Fibroblast of skin of scalp (primary cell): ENCODE data around the gene CLEC4E.
"Not testable (repeated sequence)": the region's sequence is repeated elsewhere in the genome, so short reads cannot be mapped to it uniquely, and the experiment has no call there.

ENCODE experiments used
- DNase-seq: peaks from one replicate; pipeline ENCODE4 v3.0.0-alpha.2; 2013

CLEC4E gene

DNA sequence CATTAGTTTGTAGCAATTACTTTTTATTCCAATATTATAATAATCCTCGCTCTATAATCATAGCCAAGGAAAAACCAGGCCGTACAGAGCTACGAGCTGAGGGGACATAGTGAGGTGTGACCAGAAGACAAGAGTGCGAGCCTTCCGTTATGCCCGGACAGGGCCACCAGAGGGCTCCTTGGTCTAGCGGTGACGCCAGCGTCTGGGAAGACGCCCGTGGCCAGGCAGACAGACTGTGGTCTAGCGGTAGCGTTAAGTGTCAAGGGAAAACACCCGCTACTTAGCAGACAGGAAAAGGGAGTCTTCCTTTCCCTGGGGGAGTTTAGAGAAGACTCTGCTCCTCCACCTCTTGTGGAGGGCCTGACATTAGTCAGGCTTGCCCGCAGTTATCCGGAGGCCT is 2.9 kb downstream of the CLEC4E start:
- not testable (repeated sequence) for DNase-seq

DNA sequence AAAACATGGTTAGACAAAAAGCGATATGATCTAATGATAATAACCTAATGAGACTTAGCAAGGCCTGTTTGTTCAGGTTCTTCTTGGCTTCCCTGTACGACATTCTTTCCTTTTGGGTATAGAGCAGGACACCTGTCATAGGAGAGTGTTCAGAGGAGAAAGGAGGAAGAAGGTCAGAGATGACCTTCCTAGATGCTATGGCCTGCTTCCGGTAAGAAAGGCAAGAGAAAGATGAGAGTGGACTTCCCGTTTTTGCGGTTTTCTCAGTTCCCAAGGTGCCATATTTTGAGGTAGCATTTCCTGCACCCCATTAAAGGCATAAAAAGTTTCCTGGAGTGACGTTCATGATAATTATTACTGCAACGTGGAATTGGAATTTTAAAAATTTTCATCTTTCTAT is 8.7 kb downstream of the CLEC4E start:
- DNase-seq, result no peak

DNA sequence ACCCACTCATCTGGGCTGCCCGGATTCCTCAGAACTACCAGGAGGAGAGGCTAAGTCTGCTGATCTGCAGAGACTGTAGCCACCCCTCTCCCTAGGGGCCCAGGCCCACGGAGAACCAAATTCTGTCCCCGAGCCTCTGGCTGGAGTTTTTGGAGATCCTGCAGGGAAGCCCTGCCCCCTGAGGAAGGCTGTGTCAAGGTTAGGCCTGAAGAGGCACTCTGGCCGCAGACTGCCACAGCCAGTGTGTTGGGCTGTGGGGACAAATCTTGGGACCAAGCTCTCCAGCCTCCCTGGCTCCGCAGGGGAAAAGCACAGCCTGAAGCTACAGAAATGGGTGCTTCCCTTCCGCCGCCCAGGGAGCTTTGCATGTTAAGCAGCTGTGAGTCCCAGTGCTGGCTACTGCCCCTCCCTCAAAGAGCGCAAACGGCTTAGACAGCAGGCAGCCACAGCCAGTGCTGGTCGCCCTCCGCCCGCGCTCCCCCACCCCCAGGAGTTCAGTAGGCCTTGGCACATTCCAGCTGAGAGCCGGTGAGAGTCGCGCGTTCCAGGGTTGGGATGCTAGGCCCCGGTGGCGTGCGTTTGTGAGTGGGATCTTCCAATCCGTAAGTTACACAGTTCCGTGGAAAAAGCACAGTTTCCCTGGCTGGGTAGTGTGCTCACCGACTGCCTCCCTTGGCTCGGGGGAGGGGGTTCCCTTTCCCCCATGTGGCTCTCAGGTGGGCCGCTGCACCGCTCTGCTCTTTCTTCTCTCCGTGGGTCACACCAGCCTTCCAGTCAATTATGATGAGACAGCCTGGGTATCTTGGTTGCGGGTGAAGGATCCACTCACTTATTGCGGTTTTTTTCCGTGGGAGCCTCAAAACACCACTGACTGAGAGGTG is 13.2 kb downstream of the CLEC4E start:
- no peak for DNase-seq

DNA sequence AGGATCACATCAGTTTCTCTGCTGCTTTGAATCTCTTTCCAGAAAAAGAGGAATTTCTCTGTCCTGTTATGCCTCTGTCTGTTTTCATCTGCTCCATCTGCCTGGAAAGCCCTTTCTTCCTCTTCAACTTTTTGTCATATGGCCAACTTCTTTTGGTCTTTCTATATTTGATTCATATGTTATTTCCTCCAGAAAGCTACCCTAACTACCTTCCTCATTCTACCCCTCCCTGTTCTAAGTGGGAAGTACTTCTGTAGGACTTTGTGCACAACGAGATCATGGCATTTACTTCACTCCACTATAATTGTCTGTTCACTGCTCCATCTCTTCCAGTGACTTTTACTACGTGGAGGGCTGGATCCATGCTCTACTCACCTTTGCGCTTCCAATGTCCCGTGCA is 21.5 kb downstream of the CLEC4E start:
- DNase-seq, result no peak

DNA sequence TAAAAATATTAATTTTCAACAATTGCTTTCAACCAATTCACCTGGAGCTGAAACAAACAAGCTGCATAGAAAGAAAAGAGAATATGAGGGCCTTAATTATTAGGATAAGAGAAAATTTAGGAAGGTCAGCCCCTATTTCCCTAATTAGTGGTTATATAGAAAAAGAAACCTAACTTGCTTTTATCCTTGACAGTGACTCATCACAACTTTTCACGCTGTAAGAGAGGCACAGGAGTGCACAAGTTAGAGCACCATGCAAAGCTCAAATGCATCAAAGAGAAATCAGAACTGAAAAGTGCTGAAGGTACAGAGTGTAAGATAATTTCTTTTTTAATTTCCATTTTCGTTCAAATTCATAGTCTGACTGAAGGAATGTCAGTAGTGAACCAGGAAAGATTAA is 22.7 kb downstream of the CLEC4E start:
- DNase-seq, result no peak

DNA sequence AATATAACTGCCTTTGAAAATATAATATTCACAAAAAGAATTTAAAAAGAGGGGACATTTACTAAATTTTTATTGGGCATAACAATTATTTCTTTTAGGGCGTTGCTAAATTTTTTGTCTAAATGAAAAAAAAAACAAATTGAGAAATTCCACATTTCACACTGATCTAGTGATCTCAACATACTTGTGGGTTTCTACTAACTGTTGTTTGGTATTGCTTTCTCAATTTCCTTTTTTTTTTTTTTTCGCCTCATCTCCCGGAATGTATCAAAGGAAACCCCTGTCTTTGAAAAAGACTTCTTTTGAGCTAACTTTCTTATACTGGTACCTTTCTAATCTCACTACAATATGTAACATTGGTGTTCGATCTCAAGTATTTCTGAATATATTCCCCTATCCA is 27.4 kb downstream of the CLEC4E start, which contains the start of gene CLEC4D:
Gene CLEC4D, plus strand, starts transcription at position 248 of the 400 bp plus-strand sequence. CDS start 230 bp downstream, outside the sequence.
- no peak for DNase-seq

DNA sequence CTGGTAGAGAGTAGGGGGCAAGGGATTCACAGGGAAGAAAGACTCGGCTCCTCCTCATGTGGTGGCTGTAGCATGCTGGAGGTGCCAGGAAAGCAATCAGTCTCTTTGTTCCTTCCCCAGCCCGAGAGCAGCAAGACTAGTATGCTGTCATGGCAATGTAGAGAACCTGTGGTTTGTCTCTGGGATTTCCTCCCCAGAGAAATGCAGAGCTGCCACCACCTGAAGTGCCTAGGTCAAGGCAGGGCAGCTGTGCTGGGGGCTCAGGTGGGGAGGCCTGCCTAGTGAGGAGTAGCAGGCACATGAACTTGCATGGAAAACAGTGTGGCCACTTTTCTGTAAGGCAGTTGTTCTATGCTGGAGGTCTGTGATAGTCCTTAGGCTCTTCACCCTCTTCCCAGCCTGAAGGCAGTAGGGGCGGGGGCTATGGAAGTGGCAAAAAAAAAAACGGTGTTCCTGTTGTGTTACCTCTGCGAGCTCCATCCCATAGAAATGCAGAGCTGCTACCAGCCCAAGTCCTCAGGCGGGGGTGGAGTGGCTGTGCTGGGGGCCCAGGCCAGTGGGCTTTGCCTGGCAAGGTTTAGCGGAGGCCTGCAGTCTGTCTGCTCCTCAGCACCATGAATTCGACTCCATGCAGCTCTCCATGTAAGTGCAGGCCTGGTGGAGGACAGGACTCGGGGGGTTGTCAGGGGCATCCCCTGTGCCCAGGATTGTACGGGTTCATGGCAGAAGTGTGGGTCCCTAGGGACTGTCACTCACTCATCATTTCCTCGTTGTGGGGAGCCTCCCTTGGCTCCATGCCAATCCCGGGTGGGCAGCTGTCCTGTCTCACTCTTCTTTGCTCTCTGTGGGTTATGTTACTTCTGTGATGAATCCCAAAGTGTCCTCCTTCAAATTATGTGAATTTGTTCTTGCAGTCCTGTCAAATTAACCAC is 31.5 kb downstream of the CLEC4E start:
- no peak for DNase-seq

DNA sequence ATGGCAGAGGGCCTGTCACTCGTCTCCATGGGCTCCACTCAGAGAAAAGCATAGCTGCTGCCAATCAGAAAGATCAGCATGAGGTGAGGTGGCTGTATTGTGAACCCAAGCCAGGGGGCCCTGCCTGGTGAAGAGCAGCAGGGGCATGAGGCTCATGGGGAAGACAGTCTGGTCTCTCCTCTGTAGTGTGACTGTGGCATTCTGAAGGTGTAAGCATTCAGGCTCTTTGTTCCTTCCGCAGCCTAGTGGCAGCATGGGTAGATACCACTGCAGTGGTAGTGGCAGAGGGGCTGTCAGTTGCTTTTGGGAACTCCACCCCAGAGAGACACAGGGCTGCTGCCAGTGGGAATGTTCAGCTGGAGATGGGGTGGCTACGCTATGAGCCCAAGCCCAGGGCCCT is 32.5 kb downstream of the CLEC4E start:
- no peak for DNase-seq

DNA sequence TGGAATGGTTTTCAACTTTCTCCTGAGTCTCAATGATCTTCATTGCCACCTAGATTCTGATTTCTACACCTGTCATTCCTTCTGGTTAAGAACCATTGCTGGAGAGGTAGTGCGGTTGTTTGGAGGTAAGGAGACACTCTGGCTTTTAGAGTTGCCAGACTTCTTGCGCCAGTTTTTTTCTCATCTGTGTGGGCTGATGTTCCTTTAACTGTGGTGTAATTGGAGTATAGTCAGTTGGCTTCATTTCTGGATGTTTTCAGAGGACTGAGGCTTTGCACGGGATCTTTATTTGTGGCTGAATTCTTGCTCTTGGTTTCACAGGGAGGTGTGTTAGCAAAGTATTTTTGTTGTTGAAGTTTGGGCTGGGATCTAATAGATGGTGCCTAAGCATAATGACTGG is 33.1 kb downstream of the CLEC4E start:
- DNase-seq, result no peak

DNA sequence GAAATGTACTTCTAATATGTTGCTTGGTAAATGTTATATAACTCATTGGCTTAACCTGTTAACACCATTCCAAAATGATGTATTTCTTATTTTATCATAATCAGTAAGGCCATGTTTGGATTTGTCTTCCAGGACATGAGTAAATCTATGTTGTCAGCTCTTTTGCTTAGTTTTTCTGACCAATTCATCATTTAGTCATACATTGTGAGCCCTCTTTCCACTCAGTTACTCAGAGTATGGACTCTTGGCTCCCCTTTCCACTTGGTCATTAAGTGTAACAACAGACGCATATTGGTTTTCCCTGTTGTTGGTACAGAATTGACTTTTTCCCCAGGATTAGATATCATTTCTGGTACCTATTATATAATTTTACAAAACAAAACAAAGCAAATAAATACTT is 36.4 kb downstream of the CLEC4E start:
- no peak for DNase-seq

DNA sequence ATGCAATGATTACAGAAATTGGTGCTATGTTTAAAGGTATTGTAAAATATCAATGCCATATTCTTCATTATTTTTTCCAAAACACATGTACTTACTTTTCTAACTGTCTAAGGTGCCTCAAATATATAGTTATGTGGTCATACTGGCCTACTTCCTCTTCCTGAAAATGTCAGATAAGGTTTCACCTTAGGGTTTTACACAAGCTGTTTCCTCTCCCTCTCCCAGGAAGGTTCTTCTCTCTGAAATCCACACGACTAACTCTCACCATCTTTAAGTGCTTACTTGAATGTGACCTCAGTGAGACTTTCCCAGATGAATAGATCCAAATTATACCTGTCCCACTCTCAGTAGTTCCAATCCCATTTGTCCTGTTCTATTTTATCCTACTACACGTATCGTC is 39.0 kb downstream of the CLEC4E start:
- DNase-seq, result no peak

DNA sequence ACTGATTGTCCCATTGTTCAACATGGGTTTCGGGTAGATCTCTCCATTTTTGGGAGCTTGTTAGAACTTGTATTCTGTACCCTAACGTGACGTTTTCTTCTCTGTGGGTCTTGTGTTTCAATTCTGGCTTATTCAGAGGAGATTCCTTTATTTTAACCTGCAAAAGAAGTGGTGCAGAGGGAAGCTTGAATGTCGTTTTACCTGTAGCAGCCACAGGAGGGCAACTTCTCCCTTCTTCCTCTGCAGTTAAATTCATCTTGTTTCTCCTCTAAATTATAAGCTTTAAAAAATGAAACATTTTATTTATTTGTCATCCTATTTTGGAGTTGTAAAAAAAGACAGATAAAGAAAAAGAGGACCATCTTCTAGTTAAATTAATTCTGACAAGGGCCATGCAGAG is 41.1 kb downstream of the CLEC4E start:
- no peak for DNase-seq

DNA sequence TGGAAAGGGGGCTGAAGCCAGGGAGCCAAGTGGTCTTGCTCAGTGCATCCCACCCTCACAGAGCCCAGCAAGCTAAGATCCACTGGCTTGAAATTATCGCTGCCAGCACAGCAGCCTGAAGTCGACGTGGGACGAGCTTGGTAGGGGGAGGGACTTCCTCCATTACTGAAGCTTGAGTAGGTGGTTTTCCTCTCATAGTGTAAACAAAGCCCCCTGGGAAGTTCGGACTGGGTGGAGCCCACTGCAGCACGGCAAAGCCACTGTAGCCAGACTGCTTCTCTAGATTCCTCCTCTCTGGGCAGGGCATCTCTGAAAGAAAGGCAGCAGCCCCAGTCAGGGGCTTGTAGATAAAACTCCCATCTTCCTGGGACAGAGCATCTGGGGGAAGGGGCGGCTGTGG is 44.6 kb downstream of the CLEC4E start:
- DNase-seq, result not testable (repeated sequence)

DNA sequence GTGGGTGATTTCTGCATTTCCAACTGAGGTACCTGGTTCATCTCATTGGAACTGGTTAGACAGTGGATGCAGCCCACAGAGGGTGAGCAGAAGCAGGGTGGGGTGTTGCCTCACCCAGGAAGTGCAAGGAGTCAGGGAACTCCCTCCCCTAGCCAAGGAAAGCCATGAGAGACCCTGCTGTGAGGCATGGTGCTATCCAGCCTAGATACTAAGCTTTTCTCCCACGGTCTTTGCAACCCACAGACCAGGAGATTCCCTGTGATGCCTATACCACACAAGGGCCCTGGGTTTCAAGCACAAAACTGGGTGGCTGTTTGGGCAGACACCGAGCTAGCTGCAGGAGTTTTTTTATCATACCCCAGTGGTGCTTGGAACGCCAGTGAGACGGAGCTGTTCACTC is 45.0 kb downstream of the CLEC4E start:
- DNase-seq, result not testable (repeated sequence)

DNA sequence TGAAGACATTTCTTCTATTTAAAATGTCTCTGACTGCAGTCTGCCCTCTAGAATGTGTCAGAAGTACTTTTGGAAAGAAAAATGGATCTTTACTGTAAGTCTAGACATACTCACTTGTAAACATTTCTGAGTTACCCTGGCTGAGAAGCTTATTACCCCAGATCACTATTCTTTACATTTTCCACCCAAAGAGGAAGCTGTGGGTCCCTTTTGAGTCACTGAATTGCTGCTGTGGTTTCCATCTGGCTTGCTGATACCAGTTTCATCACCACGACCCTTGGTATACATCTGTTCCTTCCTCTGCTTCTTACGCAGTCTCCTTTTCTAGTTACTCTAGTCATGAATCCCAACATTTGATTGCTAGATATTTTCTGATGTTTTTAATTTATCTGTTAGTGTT is 47.6 kb downstream of the CLEC4E start:
- no peak for DNase-seq

DNA sequence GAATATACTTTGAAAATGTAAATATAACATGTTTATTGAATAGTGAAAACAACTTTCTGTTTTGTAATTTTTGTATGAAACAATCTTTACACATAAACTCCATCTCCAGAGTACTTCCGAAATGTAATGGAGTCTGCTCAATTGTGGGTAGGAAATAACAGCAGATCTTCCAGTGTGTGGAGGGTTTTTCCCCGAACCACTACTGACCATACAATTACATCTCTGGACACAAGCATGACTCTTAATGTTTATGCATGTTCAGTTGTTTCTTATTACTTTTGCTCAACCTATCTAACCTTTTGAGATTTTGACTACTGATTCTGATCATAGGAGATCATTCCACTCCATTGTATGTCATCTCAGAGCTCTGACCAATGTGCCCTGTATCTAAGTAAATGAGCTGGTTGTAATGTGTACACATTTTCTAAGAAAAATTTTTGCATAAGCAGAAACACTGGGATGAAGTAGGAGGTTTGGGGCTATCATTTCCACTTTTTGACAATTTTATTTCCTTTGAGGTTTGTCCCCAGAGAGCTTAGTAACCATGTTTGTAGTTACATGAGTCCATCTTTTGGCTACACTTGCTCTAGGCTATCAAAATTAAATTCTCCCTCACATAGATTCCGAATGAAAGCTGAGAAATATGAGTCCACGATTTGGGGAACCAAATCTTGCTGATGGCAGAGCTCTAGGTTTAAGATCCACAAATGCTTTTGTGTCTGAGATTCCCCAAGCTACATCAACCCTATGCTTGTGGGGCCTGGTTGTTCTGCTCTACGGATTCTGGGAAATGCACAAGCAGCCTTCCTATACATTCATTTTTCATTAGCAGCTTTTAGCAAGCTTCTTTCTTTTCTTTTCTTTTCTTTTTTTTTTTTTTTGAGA is 48.8 kb downstream of the CLEC4E start:
- DNase-seq, result no peak
